Medulla oblongata (tissue), 1 donor: ENCODE results near the gene IL1RL2.

Source experiments
- DNase-seq: peaks from one replicate; pipeline ENCODE4 v3.0.0-alpha.2; 2015; ENCODE audit errors: extremely low spot score

IL1RL2 gene

DNA sequence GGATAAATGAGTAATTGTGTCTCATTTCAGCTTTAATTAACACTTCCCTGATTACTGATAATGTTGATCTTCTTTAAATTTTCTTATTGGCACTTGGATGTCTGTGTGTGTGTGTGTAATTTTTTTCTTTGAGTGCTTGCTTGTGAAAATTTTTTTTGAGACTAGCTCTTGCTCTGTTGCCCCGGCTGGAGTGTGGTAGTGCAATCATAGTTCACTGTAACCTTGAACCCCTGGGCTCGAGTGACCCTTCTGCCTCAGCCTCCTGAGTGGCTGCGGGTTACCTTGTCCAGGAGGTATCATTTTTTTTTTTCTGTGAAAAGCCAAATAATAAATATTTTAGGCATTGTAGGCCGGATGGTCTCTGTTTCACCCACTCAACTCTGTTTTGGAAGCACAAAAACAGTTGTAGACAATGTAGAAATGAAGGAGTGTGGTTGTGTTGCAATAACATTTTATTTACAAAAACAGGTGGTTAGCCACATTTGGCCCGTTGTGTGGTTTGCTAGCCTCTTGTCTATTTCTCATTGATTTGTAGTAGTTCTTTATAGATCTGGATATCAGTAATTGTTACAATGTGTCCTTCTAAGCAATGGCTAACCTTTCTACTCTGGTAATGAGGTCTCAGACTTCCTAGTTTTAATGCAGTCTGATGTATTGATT lies 7.9 kb downstream of the IL1RL2 start:
- DNase-seq, result no peak

DNA sequence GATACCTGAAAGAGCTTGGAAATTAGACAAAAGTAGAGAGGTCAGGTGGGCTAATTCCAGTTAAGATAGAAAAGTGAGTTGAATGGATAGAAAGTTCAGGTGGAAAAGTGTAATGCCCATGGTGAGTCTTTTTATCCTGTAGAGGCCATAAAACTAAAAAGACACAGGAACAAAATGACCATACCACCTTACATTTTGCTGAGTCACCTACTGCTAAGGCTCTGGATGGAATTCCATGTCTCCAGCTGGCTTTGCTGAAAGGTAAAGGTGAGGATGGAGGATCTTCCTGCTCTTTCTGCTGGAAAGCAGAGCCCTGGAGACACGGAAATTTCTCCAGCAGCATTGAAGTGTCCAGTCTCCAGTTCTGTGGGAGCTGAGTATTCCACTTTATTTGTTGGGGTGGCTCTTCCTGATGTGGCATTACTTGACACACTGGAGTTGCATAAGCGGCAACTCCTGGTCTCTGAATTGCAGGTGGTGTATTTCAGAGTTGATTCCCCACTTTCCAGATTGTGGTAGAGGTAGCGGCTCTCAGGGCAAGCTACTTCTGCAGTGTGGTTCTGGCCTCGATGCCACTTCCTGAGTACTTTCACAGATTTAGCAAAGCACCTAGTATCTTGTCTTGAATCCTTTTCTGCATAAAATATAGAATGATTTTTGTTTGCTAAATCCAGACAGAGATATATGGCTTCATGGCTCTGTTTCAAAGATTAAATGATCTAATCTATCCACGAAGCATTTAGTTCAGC lies 10.7 kb downstream of the IL1RL2 start:
- no peak for DNase-seq

DNA sequence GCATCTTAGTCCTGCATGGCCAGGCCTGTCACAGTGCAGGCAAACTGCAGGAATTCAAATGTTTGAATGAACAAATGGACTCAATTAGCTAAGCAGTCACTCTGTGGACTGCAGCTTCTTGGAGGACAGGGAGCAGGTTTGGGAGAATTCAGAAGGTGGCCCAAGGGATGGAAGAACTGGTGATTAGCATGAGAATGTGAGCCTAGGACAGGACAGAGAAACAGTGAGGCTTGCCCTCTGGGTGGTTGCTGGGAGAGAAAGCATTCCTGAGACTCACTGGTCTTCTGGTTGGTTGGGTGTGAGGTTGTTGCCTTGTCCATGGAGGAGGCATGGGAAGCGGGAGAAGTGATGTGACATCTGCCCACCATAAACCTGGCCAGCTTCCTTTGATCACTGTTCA lies 13.7 kb downstream of the IL1RL2 start:
- DNase-seq, result no peak

DNA sequence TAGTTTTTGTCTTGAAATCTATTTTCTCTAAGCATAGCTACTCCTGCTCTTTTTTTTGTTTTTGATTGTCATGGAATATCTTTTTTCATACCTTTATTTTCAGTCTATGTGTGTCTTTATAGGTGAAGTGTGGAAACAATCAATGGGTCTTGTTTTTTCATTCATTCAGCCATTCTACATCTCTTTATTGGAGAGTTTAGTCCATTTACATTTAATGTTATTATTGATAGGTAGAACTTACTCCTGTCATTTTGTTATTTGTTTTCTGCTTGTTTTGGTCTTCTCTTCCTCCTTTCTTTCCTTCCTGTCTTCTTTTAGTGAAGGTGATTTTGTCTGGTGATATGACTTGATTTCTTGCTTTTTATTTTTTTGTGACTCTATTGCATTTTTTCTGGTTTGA lies 17.8 kb downstream of the IL1RL2 start:
- no peak for DNase-seq

DNA sequence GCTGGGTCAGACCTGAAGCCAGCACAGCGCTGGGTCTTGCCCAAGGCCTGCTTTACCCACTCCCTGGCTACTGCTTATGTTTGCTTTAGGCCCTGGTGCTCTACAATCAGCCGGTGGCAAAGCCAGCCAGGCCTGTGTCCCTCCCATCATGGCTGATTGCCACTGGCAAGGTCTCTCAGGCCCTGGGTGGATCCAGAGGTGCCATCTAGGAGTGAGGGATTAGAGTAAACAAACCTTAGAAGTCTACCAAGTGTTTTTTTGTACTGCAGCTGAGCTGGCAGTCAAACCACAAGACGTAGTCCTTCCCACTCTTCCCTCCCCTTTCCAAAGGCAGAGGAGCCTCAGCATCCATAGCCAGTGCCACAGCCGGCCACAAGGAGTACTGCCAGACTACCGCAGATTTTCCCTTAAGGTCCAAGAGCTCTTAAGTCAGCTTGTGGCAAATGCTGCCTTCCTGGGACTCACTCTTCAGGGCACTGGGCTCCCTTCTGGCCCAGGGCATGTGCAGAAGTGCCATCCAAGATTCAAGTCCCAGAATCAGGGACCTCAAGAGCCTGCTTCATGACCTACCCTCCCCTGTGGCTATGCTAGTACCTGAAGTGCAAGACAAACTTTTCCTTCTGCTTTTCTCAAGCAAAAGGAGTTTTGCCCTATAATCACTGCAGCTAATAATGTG lies 20.0 kb downstream of the IL1RL2 start:
- no peak for DNase-seq

DNA sequence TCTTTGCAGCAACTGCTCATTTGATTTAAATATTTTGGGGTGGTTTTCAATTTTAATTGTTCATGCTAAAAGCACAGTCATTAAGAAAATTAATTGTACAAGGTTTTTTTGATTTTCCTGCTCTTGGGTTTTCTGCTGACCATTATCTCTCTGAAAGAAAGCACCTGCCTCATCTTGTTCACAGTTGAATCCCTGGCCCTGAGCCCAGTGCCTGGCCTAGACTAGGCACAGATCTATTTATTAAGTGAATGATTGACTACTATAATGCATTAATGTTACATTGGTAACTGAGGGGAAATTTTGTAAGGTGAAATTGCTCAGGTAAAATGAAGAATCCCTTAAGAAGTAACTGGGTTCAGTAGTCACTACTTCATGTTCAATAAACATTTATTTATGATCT lies 22.0 kb downstream of the IL1RL2 start:
- no peak for DNase-seq

DNA sequence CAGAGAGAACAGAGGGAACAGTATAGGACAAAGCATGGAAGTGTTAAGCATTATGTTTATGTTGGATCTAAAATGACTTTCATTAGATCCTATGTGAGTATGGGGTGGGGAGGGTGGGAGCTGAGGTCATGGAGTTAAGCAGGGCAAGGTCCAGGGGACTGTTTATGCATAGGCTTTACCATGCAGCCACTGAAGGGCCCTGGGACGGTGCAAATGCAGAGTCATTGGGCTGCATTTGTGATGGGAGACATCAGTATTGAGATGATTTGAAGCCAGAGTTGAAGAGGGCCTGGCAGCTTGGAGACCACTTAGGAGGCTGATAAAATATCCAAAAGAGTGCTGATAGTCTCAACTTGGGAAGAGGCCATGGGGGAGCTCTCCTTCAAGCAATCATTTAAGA lies 22.7 kb downstream of the IL1RL2 start:
- DNase-seq, result no peak

DNA sequence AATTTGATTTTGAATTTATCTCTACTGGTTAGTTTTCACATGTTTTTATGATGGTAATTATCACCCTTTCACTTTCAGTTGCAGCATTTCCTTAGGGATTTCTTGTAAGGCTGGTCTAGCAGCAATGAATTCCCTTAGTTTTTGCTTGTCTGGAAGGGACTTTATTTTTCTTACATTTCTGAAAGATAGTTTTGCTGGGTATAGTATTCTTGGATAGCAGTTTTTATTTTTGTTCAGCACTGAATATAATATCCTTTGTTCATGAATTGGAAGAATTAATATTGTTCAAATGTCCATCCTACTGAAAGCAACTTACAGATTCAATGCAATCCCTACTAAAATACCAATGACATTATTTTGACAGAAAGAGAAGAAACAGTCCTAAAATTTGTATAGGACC lies 30.2 kb downstream of the IL1RL2 start:
- no peak for DNase-seq

DNA sequence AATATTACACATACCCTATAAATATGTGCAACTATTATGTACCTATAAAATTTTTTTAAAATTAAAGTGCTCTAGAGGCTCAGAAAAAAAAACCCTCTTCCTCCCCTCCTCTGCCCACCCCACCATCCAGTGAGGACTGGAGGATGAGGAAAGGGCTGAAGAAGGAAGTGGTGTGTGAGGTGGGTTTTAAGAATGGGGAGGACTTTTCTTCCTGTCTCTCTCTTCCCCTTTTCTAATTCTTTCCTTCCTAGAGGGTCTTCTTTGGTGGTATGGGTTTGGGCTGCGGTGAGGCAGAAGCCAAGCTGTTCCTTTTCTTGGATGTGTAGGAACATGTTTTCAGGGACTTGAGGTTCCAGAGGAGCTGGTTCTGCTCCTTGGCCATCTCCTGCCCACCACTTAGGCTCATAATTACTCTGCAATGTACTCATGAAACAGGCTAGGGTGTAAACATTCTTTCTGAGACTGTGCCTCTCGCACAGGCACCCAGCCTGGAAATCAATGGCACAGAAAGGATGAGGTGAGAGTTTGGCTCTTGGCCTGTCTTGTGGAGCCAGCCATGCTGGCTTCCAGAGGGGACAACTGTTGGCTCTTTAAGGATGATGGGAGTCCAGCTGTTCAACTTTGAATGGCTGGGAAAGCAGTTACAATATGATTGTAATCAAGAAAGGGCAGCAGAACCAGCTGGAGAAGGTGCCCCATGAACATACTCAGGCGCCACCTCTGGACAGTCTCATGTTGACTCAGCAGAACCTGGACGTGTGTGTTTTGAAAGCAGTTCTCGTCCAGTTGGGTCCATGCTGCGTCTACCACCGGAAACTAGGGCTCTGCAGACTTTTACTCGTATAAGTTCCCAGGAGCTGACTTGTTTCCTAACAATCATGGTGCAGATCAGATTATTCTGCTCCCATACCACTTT lies 38.3 kb downstream of the IL1RL2 start:
- no peak for DNase-seq

DNA sequence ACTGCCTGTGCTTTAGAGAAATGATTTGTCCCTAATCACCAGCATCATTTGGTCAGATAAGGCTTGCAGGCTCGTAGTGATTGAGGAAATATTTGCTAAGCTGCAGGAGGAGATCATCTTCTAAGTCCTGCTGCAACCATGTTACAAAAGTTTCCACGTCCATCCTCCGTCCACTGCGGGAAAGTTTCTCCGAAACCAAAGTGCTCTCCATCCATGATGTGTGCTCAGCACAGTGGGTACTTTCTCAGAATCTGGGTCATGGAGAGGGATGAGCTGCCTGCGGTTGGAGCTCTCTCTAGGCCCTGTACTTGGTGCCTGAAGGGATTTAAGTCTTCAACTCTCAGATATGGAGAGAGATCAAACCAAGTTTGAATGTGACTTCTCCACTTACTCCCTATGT lies 39.3 kb downstream of the IL1RL2 start:
- DNase-seq, result no peak

DNA sequence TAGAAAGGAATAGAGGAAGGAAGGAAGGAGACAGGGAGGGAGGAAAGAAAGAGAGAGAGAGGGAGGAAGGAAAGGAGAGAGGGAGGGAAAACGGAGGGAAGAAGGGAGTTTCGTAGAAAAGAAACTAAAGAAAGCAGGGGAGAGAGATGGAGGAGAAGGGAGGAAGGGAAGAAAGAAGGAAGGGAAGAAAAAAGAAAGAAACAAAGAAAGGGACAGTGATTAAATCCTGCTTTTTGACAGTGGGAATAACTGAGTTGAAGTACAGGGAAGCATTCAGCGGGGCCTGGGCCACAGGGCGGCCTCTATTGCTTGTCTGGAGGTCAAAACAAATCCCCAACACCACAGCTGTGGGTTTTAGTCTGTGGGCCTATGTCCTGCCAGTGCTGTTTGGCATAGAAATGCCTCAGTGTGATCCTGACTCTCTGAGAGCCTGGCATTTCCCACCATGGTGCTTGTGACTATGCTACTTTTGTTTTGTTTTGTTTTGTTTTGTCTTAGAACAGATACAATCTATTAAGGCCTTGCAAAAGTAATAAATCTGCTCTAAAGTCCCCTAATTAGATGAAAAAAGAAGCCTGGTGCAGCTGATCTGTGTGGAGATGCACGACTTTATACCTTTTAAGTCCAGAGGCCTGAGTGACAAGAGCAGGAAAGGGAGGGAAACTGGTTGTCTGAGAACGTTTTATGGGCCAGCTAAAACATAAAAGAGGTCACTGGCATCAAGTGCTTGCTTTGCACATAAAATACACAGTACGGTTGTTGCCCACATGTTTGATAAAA lies 40.0 kb downstream of the IL1RL2 start:
- DNase-seq, result peak; percentile 75

DNA sequence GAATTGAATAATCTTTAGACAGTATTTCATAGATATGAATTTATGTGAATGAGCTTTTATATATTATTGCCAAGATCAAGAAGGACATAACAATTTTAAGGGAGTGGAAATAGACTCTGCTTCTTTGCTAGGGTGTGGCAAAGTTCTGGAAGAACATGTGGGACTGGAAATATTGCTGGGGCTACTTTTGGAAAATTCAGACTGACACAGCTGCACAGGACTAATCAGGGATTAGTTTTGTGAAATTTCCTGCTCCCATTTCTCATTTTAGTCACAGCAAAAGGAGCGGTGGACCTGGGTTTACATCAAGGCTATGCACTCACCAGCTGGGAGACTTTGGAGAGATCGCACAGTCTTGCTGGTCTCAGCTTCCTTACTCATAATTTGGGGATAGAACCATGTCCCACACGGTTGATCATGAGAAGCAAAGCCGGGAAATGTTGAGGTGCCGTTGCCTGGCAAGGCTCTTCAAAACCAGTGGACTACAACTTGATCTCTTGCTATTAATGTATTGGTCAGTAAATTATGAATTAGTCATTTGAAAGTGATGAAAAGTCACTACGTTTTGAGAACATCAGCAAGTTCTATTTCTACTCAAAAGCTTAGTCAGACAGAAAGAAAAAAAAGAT lies 42.4 kb downstream of the IL1RL2 start:
- no peak for DNase-seq

DNA sequence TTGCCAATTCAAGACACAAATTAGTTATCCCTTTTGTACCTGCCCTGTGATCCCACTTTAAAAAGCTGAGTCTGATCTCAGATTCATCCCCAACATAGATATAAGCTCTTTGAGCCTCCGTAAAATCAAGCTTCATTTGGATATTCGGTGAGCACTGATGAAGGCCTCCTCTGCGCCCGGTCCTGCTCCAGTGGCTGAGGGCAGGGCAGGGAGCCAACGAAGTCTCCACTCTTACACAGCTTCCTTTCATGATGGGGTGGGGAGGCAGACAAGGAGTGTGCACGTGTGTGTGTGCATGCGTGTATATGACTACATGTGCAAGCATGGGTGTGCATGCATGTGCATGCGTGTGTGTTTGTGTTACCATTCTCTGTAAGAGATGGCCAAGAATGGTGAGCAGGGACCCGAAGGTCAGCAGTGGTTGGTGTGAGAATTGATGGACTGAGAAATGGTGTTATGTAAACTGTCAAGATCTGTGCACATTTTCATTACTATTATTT lies 43.6 kb downstream of the IL1RL2 start:
- no peak for DNase-seq

DNA sequence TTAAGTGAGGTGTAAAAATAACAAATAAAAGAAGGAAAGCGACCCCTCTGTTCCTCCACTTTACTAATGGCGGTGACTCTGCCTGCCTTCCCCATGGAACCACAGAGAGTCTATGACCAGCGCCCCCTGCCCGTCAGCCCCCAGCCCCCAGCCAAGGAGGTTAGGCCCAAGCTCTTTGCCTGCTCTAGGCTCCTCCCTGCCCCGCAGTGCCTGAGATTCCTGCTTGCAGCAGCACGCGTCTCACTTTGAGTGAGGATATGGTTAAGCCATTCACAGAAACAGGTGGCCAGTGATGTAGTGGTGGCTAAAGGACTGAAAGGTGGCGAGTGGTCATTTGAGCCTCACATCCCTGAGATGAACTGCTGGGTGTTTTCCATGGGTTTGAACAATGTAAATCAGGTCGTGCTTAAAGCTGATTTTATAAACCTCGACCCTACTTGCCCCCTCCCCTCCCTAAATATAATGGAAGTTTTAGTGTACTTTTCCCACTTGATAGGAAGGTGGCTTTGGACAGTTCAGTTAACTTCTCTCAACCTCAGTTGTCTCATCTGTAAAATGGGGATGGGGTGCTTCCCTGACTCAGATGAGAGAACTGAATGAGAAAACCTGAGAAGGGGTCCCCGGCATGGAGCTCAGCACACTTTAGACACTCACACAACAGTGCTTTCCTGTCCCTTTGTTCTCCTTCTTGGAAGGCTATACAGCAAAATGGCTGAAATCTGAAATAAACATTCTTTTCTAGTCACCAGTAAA lies 46.5 kb downstream of the IL1RL2 start:
- DNase-seq, result no peak

DNA sequence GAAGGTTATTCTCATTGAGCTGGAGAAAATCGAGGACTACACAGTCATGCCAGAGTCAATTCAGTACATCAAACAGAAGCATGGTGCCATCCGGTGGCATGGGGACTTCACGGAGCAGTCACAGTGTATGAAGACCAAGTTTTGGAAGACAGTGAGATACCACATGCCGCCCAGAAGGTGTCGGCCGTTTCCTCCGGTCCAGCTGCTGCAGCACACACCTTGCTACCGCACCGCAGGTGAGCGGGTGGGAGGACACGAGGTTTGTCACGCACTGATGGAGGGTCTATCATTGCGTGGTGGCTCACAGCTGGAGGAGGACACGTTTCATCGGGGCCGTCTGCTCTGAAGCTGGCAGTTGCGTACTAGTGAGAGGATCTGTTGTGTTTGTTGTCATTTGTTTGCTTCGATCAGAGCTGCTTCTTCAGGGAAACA lies 48.2 kb downstream of the IL1RL2 start:
- no peak for DNase-seq

DNA sequence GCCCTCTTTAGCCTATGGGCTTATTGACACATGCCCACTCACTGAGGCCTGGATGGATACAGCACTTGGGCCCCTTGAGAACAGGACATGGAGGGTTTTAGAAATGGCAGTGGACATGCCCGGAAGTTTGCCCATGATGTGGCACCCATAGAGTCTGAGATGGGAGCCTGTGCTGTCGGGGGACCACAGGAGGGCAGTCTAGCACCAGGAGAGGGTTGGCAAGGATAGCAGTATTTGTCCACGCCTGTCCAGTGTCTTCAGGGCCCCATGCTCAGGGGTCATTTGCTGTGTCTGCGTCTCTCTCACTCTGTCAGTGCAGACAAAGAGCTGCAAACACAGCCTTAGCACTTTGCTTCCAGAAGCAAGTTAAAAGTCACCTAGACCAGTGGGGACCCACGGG lies 48.7 kb downstream of the IL1RL2 start:
- DNase-seq, result no peak

DNA sequence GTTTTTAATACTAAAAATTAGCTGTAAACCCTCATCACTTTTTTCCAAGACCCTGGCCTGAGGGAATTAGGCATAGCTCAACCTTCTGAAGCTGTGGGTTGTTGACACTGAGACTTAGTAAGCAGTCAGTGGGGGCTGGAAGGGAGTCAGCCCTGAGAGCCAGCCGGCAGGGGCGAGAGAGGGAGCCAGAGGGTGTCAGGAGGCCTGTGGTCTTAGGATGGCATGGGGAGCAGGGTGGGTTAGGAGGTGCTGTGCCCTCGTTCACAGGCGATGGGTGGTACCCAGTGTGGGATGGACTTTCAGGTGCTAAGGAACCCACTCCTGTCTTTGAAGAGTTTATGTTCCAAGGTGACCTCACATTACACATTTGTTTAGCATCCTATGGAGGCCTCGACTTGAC lies 49.3 kb downstream of the IL1RL2 start:
- no peak for DNase-seq

DNA sequence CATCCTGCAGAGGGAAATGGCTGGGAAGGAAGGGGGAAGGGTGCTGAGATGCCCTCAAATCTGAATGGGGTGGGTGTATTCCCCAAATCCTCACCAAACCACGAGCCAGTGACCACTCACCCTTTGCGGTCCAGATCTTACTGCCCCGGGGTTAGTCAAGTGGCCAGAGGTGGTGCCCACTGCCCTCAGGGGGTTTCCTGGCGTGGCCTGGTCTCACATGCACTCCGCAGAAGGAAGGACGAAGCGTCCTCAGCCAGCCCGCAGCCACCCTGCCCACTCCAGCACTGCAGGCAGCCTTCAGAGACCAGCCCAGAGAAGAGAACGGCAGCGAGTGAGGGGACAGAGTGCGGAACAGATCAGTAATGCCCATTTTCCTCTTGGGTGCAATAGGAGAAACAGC lies 50.4 kb downstream of the IL1RL2 start:
- no peak for DNase-seq

DNA sequence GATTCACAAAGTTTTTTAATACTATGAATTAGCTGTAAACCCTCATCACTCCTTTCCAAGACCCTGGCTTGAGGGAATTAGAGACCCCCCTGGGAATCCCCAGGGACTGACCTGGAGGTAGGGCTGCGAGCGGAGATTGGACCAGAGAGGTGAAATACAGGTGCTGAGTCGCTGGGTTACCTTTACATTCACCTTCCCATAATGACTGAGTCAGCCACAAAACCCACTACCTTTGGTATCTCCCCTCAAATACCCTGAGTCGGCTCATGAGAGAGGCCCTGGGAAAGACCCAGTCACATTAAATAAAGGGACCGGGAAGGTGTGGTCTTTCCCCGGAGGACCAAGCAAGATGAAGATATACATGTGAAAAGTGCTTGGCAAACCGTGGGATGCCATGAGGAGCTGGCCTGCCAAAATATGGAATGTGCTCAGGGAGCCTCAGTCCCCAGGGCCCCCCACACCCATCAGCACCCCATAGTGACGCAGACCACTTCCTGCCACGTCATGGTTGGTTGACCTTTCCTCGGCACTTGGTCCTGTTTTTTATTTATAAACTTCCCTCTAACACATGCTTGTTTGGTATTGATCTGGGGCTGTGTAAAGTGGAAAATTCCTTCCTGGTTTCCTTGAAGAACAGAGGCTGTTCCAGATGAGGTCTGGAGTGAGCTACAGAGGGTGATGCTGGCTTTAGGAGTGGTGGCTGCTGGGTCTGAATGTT lies 51.4 kb downstream of the IL1RL2 start:
- DNase-seq, result no peak
